ENCODE results near the gene ZMPSTE24. TPM values are rescaled to one million over a fixed set of nuclear protein-coding genes. Genes with fewer than 3 reads are reported as not detected.

ZMPSTE24 gene
- total and polyA plus RNA-seq, 10 of the 15 experiments (the other 5 are each of a cell fraction or from before 2014, with no cell fraction given) = 21.5 to 84.4 (median 43.6) TPM

GRCh38 chr1:40276122-40276521 is 18.1 kb downstream of the ZMPSTE24 start:
- WGBS (ENCODE audit: insufficient coverage, insufficient replicate concordance, low lambda C conversion rate, missing lambda C conversion rate) = 100% methylated on average over 3 of the region's 3 CpGs
- in situ Hi-C loops (cut with MboI) = no loop called here
- ChIA-PET RAD21 (ENCODE audit: unreplicated experiment) (no interaction called here), CTCF (interaction anchor here (0.5 kb wide), 1 partner anchor 165 kb away, joined by 4 read pairs; no protein-coding TSS in a partner anchor), SMC1A (ENCODE audit: uncharacterized antibody, unreplicated experiment) (interaction anchor here (1.8 kb wide), 1 partner anchor 15 kb away, joined by 9 read pairs; no protein-coding TSS in a partner anchor), POLR2A (no interaction called here)
- H3K27me3 ChIP-seq (replicated peaks in 1 of 2; ENCODE audit: control insufficient read depth in 2 of 2, insufficient read depth in 2 of 2, low read length in 1 of 2) = no peaks in the 10 kb centered on the region
- no peak overlapping the region for H2AFZ ChIP-seq (ENCODE audit: control insufficient read depth, low read depth, low read length)
- no peak overlapping the region for H3K27ac ChIP-seq (ENCODE audit: control insufficient read depth, insufficient read depth)
- no peak for DNase-seq (ENCODE audit: low read depth, low spot score)
- no peak for TF ChIP-seq SREBF2 (IDR thresholded peaks at IDR 0.05; ENCODE audit: low read length)
- no peak for TF ChIP-seq CREM (IDR thresholded peaks at IDR 0.05; ENCODE audit: low read depth)
- TF ChIP-seq ZBED1 (IDR thresholded peaks at IDR 0.05; ENCODE audit: borderline replicate concordance) = no peak
- no peak for TF ChIP-seq EP300 (IDR thresholded peaks at IDR 0.05; ENCODE audit: borderline replicate concordance in 1 of 2, control insufficient read depth in 1 of 2, low read depth in 2 of 2, low read length in 2 of 2)
- TF ChIP-seq ELK1 (IDR thresholded peaks at IDR 0.05; ENCODE audit: low read depth, low read length) = no peak
- TF ChIP-seq CTCF (IDR thresholded peaks at IDR 0.05 in 2 of 3, conservative IDR thresholded peaks at IDR 0.05 in 1 of 3; ENCODE audit: control insufficient read depth in 2 of 3, extremely low read depth in 1 of 3, insufficient read depth in 1 of 3, low read depth in 3 of 3, low read length in 3 of 3) = no peak
- no peak for TF ChIP-seq ETV6 (conservative IDR thresholded peaks at IDR 0.05 in 1 of 2, IDR thresholded peaks at IDR 0.05 in 1 of 2; ENCODE audit: borderline replicate concordance in 1 of 2, low read depth in 1 of 2)
- FAIRE-seq = no peak
- ATAC-seq = no peak
- H3K4me1 ChIP-seq (ENCODE audit: control insufficient read depth, insufficient read depth, low read length) = peaks cover 5% of the 10 kb centered on the region; the same call in 1 of the 2 replicates
- H3K9ac ChIP-seq (ENCODE audit: control insufficient read depth, insufficient read depth, low read length) = no peak overlapping the region
- H3K36me3 ChIP-seq (ENCODE audit: control insufficient read depth in 2 of 2, insufficient read depth in 2 of 2, low read length in 1 of 2) = peaks cover 0 to 16% of the 10 kb centered on the region in 2 experiments; a peak in 3 of 4 replicates
- no TSS peak for BruUV-seq (replicated peaks)
- H3K4me2 ChIP-seq (ENCODE audit: control insufficient read depth, insufficient read depth) = no peak overlapping the region
- H4K20me1 ChIP-seq (ENCODE audit: control insufficient read depth, insufficient read depth) = no peaks in the 10 kb centered on the region
- no peaks in the 10 kb centered on the region for H3K79me2 ChIP-seq (ENCODE audit: control insufficient read depth, insufficient read depth, low read length)
- no peaks in the 10 kb centered on the region for H3K9me3 ChIP-seq (replicated peaks; ENCODE audit: control insufficient read depth, insufficient read depth, low read length)
- H3K4me3 ChIP-seq = no peak overlapping the region
- intact Hi-C loops (cut with micrococcal nuclease; ENCODE audit: unreplicated experiment) = no loop called here
